ENCODE measurements around the gene CHMP4B. TPM values are rescaled to one million over a fixed set of nuclear protein-coding genes. Genes with fewer than 3 reads are reported as not detected.

CHMP4B gene
- total RNA-seq, 4 donors from 2014 or later, result 77.2 to 147 (median 107) TPM

DNA sequence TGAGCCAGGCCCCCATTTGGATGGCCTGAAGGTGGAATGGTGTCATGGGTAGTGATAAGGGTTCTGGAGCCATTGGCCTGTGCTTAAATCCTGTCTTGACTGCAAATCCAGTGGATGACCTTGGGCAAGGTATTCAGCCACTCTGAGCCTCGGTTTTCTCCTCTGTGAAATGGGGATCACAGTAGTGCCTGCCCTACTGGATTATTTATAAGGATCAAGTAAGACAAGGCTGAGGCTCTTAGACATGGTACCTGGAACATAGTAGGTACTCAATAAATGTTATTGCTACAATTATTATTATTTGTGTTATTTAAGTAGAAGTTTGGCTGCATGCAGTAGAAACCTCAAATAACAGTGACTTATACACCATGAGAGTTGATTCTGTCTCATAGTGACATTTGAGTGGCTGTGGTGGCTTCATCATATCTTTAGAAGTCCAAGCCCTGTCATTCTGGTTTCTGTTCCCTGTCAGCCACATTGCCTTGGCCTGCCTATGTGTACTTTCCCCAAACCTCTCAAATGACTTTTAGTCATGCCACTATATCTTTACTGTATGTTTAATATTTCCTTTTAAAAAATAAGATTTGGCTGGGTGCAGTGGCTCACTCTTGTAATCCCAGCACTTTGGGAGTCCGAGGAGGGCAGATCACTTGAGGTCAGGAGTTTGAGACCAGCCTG, 37.6 kb upstream of the CHMP4B start:
- 90% methylated on average over 2 of the region's 2 CpGs; no CpG with 5 or more reads in 1 of the 2 donors for WGBS, 2 donors
- Histone ChIP-seq H3K27me3 (no peaks in the 10 kb centered on the region), H3K36me3 (peaks cover 0 to 50% (median 0%) of the 10 kb centered on the region in 3 donors), H3K9me3 (no peaks in the 10 kb centered on the region), H3K4me3 (no peak overlapping the region), H3K27ac (no peak overlapping the region), H3K4me1 (peaks cover 0 to 1% (median 0%) of the 10 kb centered on the region in 3 donors)
- no peak for TF ChIP-seq POLR2A (IDR thresholded peaks at IDR 0.05)
- TF ChIP-seq, protein P1, sequence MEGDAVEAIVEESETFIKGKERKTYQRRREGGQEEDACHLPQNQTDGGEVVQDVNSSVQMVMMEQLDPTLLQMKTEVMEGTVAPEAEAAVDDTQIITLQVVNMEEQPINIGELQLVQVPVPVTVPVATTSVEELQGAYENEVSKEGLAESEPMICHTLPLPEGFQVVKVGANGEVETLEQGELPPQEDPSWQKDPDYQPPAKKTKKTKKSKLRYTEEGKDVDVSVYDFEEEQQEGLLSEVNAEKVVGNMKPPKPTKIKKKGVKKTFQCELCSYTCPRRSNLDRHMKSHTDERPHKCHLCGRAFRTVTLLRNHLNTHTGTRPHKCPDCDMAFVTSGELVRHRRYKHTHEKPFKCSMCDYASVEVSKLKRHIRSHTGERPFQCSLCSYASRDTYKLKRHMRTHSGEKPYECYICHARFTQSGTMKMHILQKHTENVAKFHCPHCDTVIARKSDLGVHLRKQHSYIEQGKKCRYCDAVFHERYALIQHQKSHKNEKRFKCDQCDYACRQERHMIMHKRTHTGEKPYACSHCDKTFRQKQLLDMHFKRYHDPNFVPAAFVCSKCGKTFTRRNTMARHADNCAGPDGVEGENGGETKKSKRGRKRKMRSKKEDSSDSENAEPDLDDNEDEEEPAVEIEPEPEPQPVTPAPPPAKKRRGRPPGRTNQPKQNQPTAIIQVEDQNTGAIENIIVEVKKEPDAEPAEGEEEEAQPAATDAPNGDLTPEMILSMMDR (IDR thresholded peaks at IDR 0.05), result no peak
- intact Hi-C loops (cut with DNase I), result no loop called here
- no peak for DNase-seq

DNA sequence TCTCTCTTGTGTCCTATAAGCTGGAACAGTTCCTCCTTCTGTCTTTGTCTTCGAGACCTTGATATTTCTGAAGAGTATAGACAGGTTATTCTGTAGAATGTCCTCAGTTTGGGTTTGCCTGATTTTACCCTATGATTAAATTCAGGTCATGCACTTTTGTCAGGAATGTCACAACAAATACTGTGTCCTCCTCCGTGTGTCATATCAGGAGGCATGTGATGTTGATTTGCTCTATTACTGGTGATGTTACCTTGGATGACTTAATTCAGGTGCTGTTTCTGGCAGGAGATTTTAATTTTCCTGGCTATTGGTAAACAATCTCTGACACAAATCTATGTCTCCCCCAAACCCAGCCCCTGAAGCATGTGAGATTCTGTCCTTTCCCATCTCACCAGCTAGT, 33.3 kb upstream of the CHMP4B start:
- intact Hi-C loops (cut with DNase I), result no loop called here
- WGBS, 2 donors, result 81 to 87% methylated on average over 2 of the region's 2 CpGs
- DNase-seq, result no peak
- no peak for TF ChIP-seq POLR2A (IDR thresholded peaks at IDR 0.05)
- H3K27ac ChIP-seq, result no peak overlapping the region
- H3K36me3 ChIP-seq, result peaks cover 0 to 33% (median 0%) of the 10 kb centered on the region in 3 donors
- no peak overlapping the region for H3K4me3 ChIP-seq
- H3K27me3 ChIP-seq, result no peaks in the 10 kb centered on the region
- H3K9me3 ChIP-seq, result no peaks in the 10 kb centered on the region
- H3K4me1 ChIP-seq, result peaks cover 0 to 7% (median 0%) of the 10 kb centered on the region in 3 donors

DNA sequence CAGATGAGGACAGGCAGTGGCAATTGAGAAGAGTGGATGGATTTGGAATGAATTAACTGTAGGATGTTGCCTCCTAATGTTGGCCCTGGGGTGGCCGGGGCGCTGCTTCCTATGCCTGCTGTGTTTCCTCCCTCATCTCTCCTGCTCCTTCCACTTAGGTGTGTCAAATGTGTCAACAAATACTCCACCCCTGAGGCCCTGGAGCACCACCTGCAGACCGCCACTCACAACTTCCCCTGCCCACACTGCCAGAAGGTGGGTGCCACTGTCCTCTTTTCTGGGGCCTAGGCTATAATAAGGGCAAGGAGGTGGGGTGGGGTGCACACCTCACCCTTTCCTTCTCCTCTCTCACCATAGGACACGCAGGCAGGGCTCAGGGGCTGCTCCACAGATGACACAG, 30.0 kb upstream of the CHMP4B start:
- intact Hi-C loops (cut with DNase I), result no loop called here
- H3K36me3 ChIP-seq, result peaks cover 0 to 22% (median 0%) of the 10 kb centered on the region in 3 donors
- H3K27me3 ChIP-seq, result no peaks in the 10 kb centered on the region
- peaks cover 0 to 15% (median 0%) of the 10 kb centered on the region in 3 donors for H3K4me1 ChIP-seq
- no peak for DNase-seq
- no peaks in the 10 kb centered on the region for H3K9me3 ChIP-seq
- TF ChIP-seq POLR2A (IDR thresholded peaks at IDR 0.05), result no peak
- TF ChIP-seq, protein P1 (IDR thresholded peaks at IDR 0.05), result no peak
- WGBS, 2 donors, result 89 to 100% methylated on average over 3 to 4 of the region's 4 CpGs
- H3K27ac ChIP-seq, result no peak overlapping the region
- H3K4me3 ChIP-seq, result no peak overlapping the region

DNA sequence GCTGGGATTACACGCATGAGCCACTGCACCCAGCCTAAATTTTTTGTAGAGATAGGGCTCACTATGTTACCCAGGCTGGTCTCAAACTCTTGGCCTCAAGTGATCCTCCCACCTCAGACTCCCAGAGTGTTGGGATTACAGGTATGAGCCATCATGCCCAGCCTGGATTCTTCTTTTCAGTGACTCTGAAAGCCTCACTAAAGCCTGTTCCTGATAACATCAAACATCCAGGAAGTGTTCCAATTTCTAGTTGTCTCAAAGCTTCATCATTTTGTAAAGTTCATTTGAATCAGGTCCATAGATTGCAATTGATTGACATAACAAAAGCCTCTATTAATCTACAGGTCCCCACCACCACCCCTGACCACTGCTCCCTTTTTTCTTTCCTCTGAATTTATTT, 29.2 kb upstream of the CHMP4B start:
- H3K27me3 ChIP-seq, result no peaks in the 10 kb centered on the region
- 95 to 100% methylated on average over 1 of the region's 1 CpG for WGBS, 2 donors
- H3K4me3 ChIP-seq, result no peak overlapping the region
- TF ChIP-seq, protein P1 (IDR thresholded peaks at IDR 0.05), result no peak
- no peak for TF ChIP-seq POLR2A (IDR thresholded peaks at IDR 0.05)
- peaks cover 0 to 23% (median 0%) of the 10 kb centered on the region in 3 donors for H3K4me1 ChIP-seq
- no peak overlapping the region for H3K27ac ChIP-seq
- H3K36me3 ChIP-seq, result peaks cover 0 to 22% (median 0%) of the 10 kb centered on the region in 3 donors
- DNase-seq, result no peak
- intact Hi-C loops (cut with DNase I), result no loop called here
- H3K9me3 ChIP-seq, result no peaks in the 10 kb centered on the region

DNA sequence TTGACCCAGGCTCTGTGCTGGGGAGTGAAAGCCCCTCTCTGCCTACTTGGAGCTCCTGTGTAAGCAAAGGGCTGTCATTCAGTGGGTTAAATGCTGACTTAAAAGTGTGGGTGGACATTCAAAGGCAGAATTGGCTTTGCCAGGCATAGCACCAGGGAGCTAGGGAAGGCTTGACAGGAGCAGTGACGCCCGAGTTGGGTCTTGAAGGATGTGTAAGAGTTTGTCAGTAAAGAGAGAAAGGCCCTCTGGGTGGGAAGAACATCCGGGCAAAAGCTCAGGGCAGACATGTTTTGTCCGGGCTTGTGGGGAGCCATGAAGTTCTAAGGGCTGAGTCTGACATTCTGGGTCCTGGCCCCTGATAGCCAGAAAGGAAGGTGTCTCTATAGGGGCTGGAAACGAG, 27.9 kb upstream of the CHMP4B start:
- intact Hi-C loops (cut with DNase I), result no loop called here
- Histone ChIP-seq H3K4me1 (peaks cover under 1 to 37% (median under 1%) of the 10 kb centered on the region in 3 donors), H3K9me3 (no peaks in the 10 kb centered on the region), H3K4me3 (no peak overlapping the region), H3K27ac (no peak overlapping the region), H3K27me3 (no peaks in the 10 kb centered on the region), H3K36me3 (peaks cover 0 to 22% (median 0%) of the 10 kb centered on the region in 3 donors)
- DNase-seq, result no peak
- 72 to 74% methylated on average over 5 of the region's 5 CpGs for WGBS, 2 donors
- no peak for TF ChIP-seq POLR2A (IDR thresholded peaks at IDR 0.05)
- TF ChIP-seq, protein P1 (IDR thresholded peaks at IDR 0.05), result no peak
